ENCODE data around the gene VEGFB.

GRCh38 chr11:64243236-64243854 is 9.0 kb downstream of the VEGFB start:
- TF ChIP-seq CTCF (conservative IDR thresholded peaks at IDR 0.05 in 1 of 2, IDR thresholded peaks at IDR 0.05 in 1 of 2; ENCODE audit: low read depth in 1 of 2, low read length in 2 of 2), result no peak
- TF ChIP-seq EZH2 (IDR thresholded peaks at IDR 0.05; ENCODE audit: low read length, missing control alignments), result no peak

All from fibroblast of lung (primary cell).